Esophagus squamous epithelium (tissue), 5 donors: ENCODE data around the gene ANGPTL4. TPM values are rescaled to one million over a fixed set of nuclear protein-coding genes. Genes with fewer than 3 reads are reported as not detected.

Experiments
- DNase-seq: peaks from one replicate; lab custom pipeline; 2025; lab: John Stamatoyannopoulos, UW
- H3K27ac ChIP-seq, 4 donors: fragments of 200-600 bp; sonication (generic); one replicate each; pipeline ENCODE4 v1.5.1; 2016 to 2019; ENCODE audit warnings: mild to moderate bottlenecking in 1 of 4
- H3K27me3 ChIP-seq, 4 donors: fragments of 200-600 bp; sonication (generic); 1 replicate in 3 of 4; 2 replicates in 1 of 4; pipeline versions ENCODE4 v1.5.1 to v1.6.0; 2017 to 2021; ENCODE audit warnings: antibody characterized with exemption in 1 of 4
- H3K36me3 ChIP-seq, 3 donors: fragments of 200-600 bp; sonication (generic); one replicate each; pipeline ENCODE4 v1.5.1; 2016 to 2019
- H3K4me1 ChIP-seq, 3 donors: fragments of 200-600 bp; sonication (generic); one replicate each; pipeline ENCODE4 v1.5.1; 2017 to 2019
- H3K4me3 ChIP-seq, 4 donors: fragments of 200-600 bp; sonication (generic); 1 replicate in 3 of 4; 2 replicates in 1 of 4; pipeline ENCODE4 v1.5.1; 2016 to 2019; ENCODE audit warnings: mild to moderate bottlenecking in 2 of 4, moderate library complexity in 1 of 4
- H3K9me3 ChIP-seq, 3 donors: fragments of 200-600 bp; sonication (generic); one replicate each; pipeline ENCODE4 v1.5.1; 2016 to 2019
- POLR2A ChIP-seq, 4 donors: fragments of 450-650 bp; IDR thresholded peaks; one replicate each; pipeline ENCODE4 v1.6.1; 2017; ENCODE audit warnings: antibody characterized with exemption in 4 of 4, mild to moderate bottlenecking in 4 of 4, moderate library complexity in 3 of 4
- WGBS, 2 donors: methylation state at CpG; one replicate each; pipeline ENCODE4 v1.1.5; 2018; 5-methylcytosine and 5-hydroxymethylcytosine counted together
- intact Hi-C: fragments of 100-400 bp; cut with DNase I; formaldehyde crosslinking; loops from one replicate; pipeline ENCODE4 v1.15.0; 2022
- total RNA-seq, 4 donors: library from RNA; depleted of rRNA; stranded (reverse); fragments of >200 nt; gene quantifications; one replicate each; pipeline ENCODE4 v1.1.0, GENCODE V29; 2016
- TF ChIP-seq, protein P1 (sequence below), 6 experiments: fragments of 450-650 bp in 4 of 6; fragments of 200-600 bp in 2 of 6; sonication (generic) in 2 of 6; IDR thresholded peaks; one replicate each; pipeline ENCODE4 v1.5.1; 2016 to 2019; ENCODE audit warnings: antibody characterized with exemption in 6 of 6, mild to moderate bottlenecking in 4 of 6, moderate library complexity in 4 of 6
- donor health status: DM: yes; HTN: yes; CAD: no.

Gene ANGPTL4
- total RNA-seq, 4 donors from 2014 or later: 17.0 to 37.1 (median 19.2) TPM

DNA sequence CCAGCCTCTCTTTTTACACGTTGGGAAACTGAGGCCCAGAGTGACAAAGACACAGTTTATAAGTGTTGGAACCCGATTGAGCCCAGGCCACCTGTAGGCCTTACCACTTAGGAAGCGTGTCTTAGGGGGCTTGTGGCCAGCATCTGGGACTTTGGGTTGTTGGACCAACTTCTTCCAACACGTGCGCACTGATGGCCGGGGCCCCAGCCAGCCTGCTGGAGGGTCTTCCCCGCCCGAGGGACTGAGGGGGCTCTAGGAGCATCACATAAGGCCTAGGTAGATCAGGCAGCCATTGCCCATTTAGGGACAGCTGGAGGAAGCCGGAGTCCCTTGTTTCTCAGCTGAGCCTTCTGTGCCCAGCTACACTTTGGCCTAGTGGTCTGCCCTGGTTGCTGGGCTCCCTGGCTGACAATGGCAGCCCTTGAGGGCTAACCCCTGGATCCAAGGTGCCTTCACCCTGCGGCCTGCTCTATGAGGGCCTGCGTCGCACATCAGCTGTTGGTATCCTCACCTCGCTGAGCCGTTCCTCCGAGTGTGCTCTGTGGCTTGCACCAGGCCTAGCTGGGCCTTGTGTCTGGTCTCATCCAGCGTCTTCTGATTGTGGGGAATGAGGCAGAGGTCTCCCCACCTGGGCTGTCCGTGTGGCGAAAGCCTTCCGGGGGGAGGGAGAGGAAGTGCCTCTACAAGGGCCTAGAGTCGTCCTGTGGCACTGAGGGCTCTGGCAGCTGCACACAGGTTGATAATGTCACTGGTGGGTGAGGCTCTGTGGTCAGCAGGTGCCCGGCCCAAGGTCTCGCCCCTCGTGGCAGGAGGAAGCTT is 27.5 kb downstream of the ANGPTL4 start:
- WGBS, 2 donors: 0 to 52% methylated on average over 1 to 3 of the region's 23 CpGs
- Histone ChIP-seq H3K4me3 (peak overlapping the region in 2 of 4 donors; percentile 96 to 100), H3K27me3 (no peaks in the 10 kb centered on the region), H3K4me1 (peaks cover 31 to 79% (median 47%) of the 10 kb centered on the region in 3 donors), H3K9me3 (no peaks in the 10 kb centered on the region), H3K27ac (peak overlapping the region; percentile 99 to 100 (median 100)), H3K36me3 (no peaks in the 10 kb centered on the region)
- TF ChIP-seq, protein P1, sequence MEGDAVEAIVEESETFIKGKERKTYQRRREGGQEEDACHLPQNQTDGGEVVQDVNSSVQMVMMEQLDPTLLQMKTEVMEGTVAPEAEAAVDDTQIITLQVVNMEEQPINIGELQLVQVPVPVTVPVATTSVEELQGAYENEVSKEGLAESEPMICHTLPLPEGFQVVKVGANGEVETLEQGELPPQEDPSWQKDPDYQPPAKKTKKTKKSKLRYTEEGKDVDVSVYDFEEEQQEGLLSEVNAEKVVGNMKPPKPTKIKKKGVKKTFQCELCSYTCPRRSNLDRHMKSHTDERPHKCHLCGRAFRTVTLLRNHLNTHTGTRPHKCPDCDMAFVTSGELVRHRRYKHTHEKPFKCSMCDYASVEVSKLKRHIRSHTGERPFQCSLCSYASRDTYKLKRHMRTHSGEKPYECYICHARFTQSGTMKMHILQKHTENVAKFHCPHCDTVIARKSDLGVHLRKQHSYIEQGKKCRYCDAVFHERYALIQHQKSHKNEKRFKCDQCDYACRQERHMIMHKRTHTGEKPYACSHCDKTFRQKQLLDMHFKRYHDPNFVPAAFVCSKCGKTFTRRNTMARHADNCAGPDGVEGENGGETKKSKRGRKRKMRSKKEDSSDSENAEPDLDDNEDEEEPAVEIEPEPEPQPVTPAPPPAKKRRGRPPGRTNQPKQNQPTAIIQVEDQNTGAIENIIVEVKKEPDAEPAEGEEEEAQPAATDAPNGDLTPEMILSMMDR (IDR thresholded peaks at IDR 0.05): no peak
- no peak for TF ChIP-seq POLR2A (IDR thresholded peaks at IDR 0.05)
- intact Hi-C loops: no loop called here
- no peak for DNase-seq

DNA sequence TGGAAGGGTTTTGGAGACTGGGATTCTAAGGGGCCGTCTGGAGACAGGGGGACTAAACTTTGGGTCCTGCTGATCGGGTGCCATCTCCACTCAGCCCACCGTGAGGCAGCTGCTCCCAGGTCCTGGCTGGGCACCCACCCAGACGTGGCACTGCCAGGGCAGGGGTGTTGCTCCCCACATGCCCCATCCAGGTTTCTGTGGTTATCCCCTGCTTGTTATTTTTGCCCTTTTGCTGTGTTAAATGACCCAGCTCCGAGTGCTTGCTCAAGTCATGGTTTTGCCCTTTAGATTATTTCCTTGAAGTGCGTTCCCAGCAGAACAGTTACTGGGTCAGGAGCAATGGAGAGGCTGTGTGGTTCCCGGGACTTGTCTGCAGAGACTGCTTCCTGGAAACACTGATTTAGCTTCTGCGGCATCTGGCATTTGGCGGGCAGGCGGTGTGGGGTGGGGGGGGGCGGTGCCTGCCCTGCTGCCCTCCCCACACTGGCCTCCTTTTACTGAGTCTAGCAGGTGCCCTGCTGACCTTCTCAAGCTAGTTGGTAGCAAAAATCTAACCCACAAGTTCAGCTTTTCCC is 28.1 kb downstream of the ANGPTL4 start:
- peak overlapping the region in 1 of 4 donors; percentile 100 for H3K4me3 ChIP-seq
- 35% methylated on average over 4 to 8 of the region's 11 CpGs for WGBS, 2 donors
- H3K4me1 ChIP-seq: peaks cover 37 to 79% (median 50%) of the 10 kb centered on the region in 3 donors
- TF ChIP-seq, protein P1 (IDR thresholded peaks at IDR 0.05): no peak
- no peak for TF ChIP-seq POLR2A (IDR thresholded peaks at IDR 0.05)
- H3K27me3 ChIP-seq: no peaks in the 10 kb centered on the region
- no peaks in the 10 kb centered on the region for H3K9me3 ChIP-seq
- H3K36me3 ChIP-seq: no peaks in the 10 kb centered on the region
- intact Hi-C loops: no loop called here
- peak overlapping the region; percentile 99 to 100 (median 100) for H3K27ac ChIP-seq
- no peak for DNase-seq

DNA sequence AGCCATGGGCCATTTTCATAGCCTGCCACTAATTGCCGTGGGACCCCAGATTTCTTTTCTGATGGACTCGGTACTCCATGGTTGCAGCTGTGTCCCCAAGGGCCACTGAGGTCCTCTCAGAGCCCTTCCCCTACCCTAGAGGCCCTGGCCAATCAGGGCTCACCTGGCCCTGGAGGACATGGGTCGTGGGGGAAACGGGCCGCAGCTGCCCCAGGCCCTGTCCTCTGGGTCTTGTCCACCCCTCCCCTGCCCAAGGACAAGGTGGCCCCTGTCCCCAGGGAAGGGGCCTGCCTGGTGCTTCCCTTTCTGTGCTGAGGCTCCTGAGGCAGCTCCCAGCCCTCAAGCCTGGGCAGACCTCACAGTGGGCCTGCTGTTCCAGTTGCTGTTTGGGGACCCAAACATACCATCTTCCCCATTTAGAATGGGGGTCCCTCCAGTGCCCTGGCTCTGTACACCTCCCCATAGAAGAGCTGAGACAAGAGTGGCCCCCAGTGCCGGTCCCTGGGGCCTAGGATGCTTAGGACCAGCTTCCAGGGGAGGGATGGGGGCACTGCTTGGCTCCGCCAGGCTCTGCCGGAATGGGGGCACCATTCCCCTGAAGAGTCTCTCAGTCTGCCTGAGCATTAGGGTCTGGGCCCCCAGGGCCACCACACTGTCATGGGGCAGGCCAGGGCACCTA is 29.4 kb downstream of the ANGPTL4 start:
- peaks cover 38 to 89% (median 58%) of the 10 kb centered on the region in 3 donors for H3K4me1 ChIP-seq
- WGBS, 2 donors: 76 to 84% methylated on average over 2 to 4 of the region's 8 CpGs
- intact Hi-C loops: no loop called here

DNA sequence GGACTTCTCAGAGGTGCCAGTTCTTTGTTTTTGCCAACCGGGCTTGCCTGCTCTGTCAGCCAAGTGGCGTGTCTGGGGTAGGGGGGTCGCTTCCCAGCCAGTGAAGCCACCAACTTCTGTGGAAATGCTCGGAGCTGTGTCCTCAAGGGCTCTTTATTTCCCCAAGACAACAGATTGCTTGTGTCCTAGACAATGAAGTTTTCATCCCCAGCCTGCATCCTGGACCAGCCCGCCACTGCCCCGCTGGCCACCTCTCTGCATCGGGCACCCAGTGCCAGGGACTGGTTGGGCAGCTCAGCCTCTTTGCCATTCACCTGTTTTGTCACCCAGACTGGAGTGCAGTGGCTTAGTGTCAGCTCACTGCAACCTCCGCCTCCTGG is 29.9 kb downstream of the ANGPTL4 start:
- TF ChIP-seq, protein P1 (IDR thresholded peaks at IDR 0.05): no peak
- no peak for TF ChIP-seq POLR2A (IDR thresholded peaks at IDR 0.05)
- no peak for DNase-seq

More for the DNA sequence above, 29.4 kb downstream of the ANGPTL4 start:
- peak overlapping the region; percentile 26 to 100 (median 86) for H3K27ac ChIP-seq
- peaks cover 0 to 6% (median 0%) of the 10 kb centered on the region in 3 donors for H3K36me3 ChIP-seq
- no peaks in the 10 kb centered on the region for H3K9me3 ChIP-seq
- TF ChIP-seq, protein P1 (IDR thresholded peaks at IDR 0.05): no peak
- TF ChIP-seq POLR2A (IDR thresholded peaks at IDR 0.05): no peak
- no peak for DNase-seq
- no peaks in the 10 kb centered on the region for H3K27me3 ChIP-seq
- H3K4me3 ChIP-seq: no peak overlapping the region

More for the DNA sequence above, 29.9 kb downstream of the ANGPTL4 start:
- peaks cover 38 to 91% (median 58%) of the 10 kb centered on the region in 3 donors for H3K4me1 ChIP-seq
- no peaks in the 10 kb centered on the region for H3K27me3 ChIP-seq
- intact Hi-C loops: no loop called here
- H3K4me3 ChIP-seq: no peak overlapping the region
- H3K9me3 ChIP-seq: no peaks in the 10 kb centered on the region
- H3K36me3 ChIP-seq: peaks cover 0 to 11% (median 0%) of the 10 kb centered on the region in 3 donors
- 96 to 100% methylated on average over 2 to 3 of the region's 8 CpGs for WGBS, 2 donors
- peak overlapping the region; percentile 26 to 100 (median 86) for H3K27ac ChIP-seq
